Sigmoid colon (tissue), 4 donors: ENCODE results near the gene BCAR3.

Experiments
- CTCF ChIP-seq, 4 experiments: fragments of 450-650 bp in 3 of 4; fragments of 200-600 bp in 1 of 4; IDR thresholded peaks; one replicate each; pipeline ENCODE4 v1.5.1; 2016 to 2019; ENCODE audit warnings: antibody characterized with exemption in 4 of 4, mild to moderate bottlenecking in 3 of 4, moderate library complexity in 2 of 4
- EP300 ChIP-seq, 4 donors: sonication (generic); formaldehyde crosslinking; IDR thresholded peaks; one replicate each; pipeline ENCODE4 v1.6.1; 2017; ENCODE audit warnings: antibody characterized with exemption in 4 of 4

- no peak for TF ChIP-seq CTCF (IDR thresholded peaks at IDR 0.05)
- no peak for TF ChIP-seq EP300 (IDR thresholded peaks at IDR 0.05)
These were observed 78.0 kb downstream of the BCAR3 start for GRCh38 chr1:93603601-93604000.
